GM12878 (cell line): ENCODE data around the gene EPHA7. TPM values are rescaled to one million over a fixed set of nuclear protein-coding genes. Genes with fewer than 3 reads are reported as not detected.

Source experiments
- ATAC-seq: fragments of 200-7000 bp; cut with Tn5 transposase; 3 replicates; pipeline ENCODE4 v1.9.1; 2020; ENCODE audit warnings: mild to moderate bottlenecking, moderate library complexity
- BruUV-seq: library from RNA; stranded (reverse); fragments of 400-500 nt; replicated peaks from 2 replicates; lab custom pipeline; 2021; lab: Mats Ljungman, UMichigan
- CTCF ChIA-PET: fragments of 300-600 bp; sonication (Branson Sonifier 250); formaldehyde crosslinking; extraction: SDS; loops from one replicate; lab custom pipeline; 2021; ENCODE audit warnings: inconsistent platforms; lab: Yijun Ruan, JAX
- POLR2A ChIA-PET: fragments of 350-600 bp; formaldehyde crosslinking; extraction: SDS; loops from one replicate; lab custom pipeline; 2021; ENCODE audit warnings: inconsistent platforms; lab: Charles Lee
- RAD21 ChIA-PET: fragments of 300-600 bp; sonication (Branson Sonifier 250); formaldehyde crosslinking; loops from one replicate; lab custom pipeline; 2023; ENCODE audit warnings: antibody characterized with exemption; ENCODE audit not compliant: unreplicated experiment; lab: Charles Lee
- SMC1A ChIA-PET: fragments of 300-600 bp; sonication (Branson Sonifier 250); formaldehyde crosslinking; loops from one replicate; lab custom pipeline; 2023; ENCODE audit not compliant: unreplicated experiment, uncharacterized antibody; lab: Charles Lee
- DNase-seq: peaks from one replicate; pipeline ENCODE4 v3.0.0-alpha.2; 2011; ENCODE audit warnings: low read depth, low spot score
- FAIRE-seq: peaks from 3 replicates; lab custom pipeline; 2011; peaks lifted over from hg19 to GRCh38; lab: Jason Lieb, UNC
- H2AFZ ChIP-seq: 2 replicates; pipeline ENCODE4 v1.6.0; 2011; ENCODE audit warnings: low read depth, low read length, control low read depth; ENCODE audit not compliant: control insufficient read depth
- H3K27ac ChIP-seq: 2 replicates; pipeline ENCODE4 v1.5.1; 2011; ENCODE audit warnings: control low read depth; ENCODE audit not compliant: control insufficient read depth, insufficient read depth
- H3K27me3 ChIP-seq, 2 experiments: replicated peaks in 1 of 2; 2 replicates each; pipeline versions ENCODE4 v1.6.0 to v1.6.1; 2011; ENCODE audit warnings: low read length in 1 of 2; ENCODE audit not compliant: control insufficient read depth in 2 of 2, insufficient read depth in 2 of 2
- H3K36me3 ChIP-seq, 2 experiments: 2 replicates each; pipeline ENCODE4 v1.5.1; 2011; ENCODE audit warnings: low read length in 1 of 2; ENCODE audit not compliant: control insufficient read depth in 2 of 2, insufficient read depth in 2 of 2
- H3K4me1 ChIP-seq: 2 replicates; pipeline ENCODE4 v1.6.1; 2011; ENCODE audit warnings: mild to moderate bottlenecking, low read length, moderate library complexity, mixed read lengths; ENCODE audit not compliant: control insufficient read depth, insufficient read depth
- H3K4me2 ChIP-seq: 2 replicates; pipeline ENCODE4 v1.6.0; 2011; ENCODE audit warnings: control low read depth; ENCODE audit not compliant: control insufficient read depth, insufficient read depth
- H3K4me3 ChIP-seq: fragments of 200-600 bp; sonication (generic); 2 replicates; pipeline ENCODE4 v1.5.1; 2016
- H3K79me2 ChIP-seq: 2 replicates; pipeline ENCODE4 v1.6.0; 2011; ENCODE audit warnings: low read length; ENCODE audit not compliant: control insufficient read depth, insufficient read depth
- H3K9ac ChIP-seq: 2 replicates; pipeline ENCODE4 v1.8.0; 2011; ENCODE audit warnings: low read length, control low read depth, mixed read lengths; ENCODE audit not compliant: control insufficient read depth, insufficient read depth
- H3K9me3 ChIP-seq: replicated peaks from 3 replicates; pipeline ENCODE4 v1.5.1; 2011; ENCODE audit warnings: mild to moderate bottlenecking, low read length; ENCODE audit not compliant: control insufficient read depth, insufficient read depth
- H4K20me1 ChIP-seq: 2 replicates; pipeline ENCODE4 v1.6.0; 2011; ENCODE audit not compliant: control insufficient read depth, insufficient read depth
- ASH2L ChIP-seq: fragments of 300-600, 200-600 bp; sonication (generic); IDR thresholded peaks from 2 replicates; pipeline ENCODE4 v1.6.1; 2017; ENCODE audit warnings: low read depth, mild to moderate bottlenecking, borderline replicate concordance
- DPF2 ChIP-seq: fragments of 450-650 bp; IDR thresholded peaks from 2 replicates; pipeline ENCODE4 v1.6.1; 2017; ENCODE audit warnings: mild to moderate bottlenecking
- FOXM1 ChIP-seq: IDR thresholded peaks from 2 replicates; pipeline ENCODE4 v1.6.1; 2012; ENCODE audit warnings: low read depth, mild to moderate bottlenecking, inconsistent platforms, low read length, moderate library complexity
- LARP7 ChIP-seq: fragments of 450-650 bp; IDR thresholded peaks from 2 replicates; pipeline ENCODE4 v1.6.1; 2017; ENCODE audit warnings: mild to moderate bottlenecking
- POLR2AphosphoS2 ChIP-seq: IDR thresholded peaks from 2 replicates; pipeline ENCODE4 v1.6.1; 2011; ENCODE audit warnings: low read depth, mild to moderate bottlenecking, low read length, improper control_type of control experiment, moderate library complexity
- POLR2AphosphoS5 ChIP-seq: IDR thresholded peaks from 2 replicates; pipeline ENCODE4 v1.6.1; 2011; ENCODE audit warnings: mild to moderate bottlenecking, low read length, inconsistent platforms
- SIN3A ChIP-seq: IDR thresholded peaks from 2 replicates; pipeline ENCODE4 v1.6.1; 2012; ENCODE audit warnings: low read depth, low read length, improper control_type of control experiment
- SMC3 ChIP-seq: IDR thresholded peaks from 2 replicates; pipeline ENCODE4 v1.6.1; 2011; ENCODE audit warnings: low read length, improper control_type of control experiment, borderline replicate concordance
- TARDBP ChIP-seq: IDR thresholded peaks from 2 replicates; pipeline ENCODE4 v1.6.1; 2016; ENCODE audit warnings: borderline replicate concordance
- WGBS: methylation state at CpG from one replicate; pipeline ENCODE4 v1.1.6; 2016; ENCODE audit warnings: low lambda C conversion rate; ENCODE audit not compliant: insufficient replicate concordance, insufficient coverage; ENCODE audit errors: missing lambda C conversion rate; 5-methylcytosine and 5-hydroxymethylcytosine counted together
- in situ Hi-C: fragments of 300-500 bp; cut with MboI; formaldehyde crosslinking; loops from 9 replicates; pipeline ENCODE4 v1.14.3; 2018; ENCODE audit warnings: mixed read lengths
- intact Hi-C: fragments of 100-400 bp; cut with micrococcal nuclease; formaldehyde crosslinking; loops from one replicate; pipeline ENCODE4 v1.14.2; 2022; ENCODE audit not compliant: unreplicated experiment
- polyA plus RNA-seq, 11 experiments: library from polyadenylated mRNA; depleted of rRNA in 4 of 11; unstranded in 6 of 11; stranded (reverse) in 5 of 11; fragments of >200 nt; fragmentation: Nextera tagmentation in 4 of 11; fragmentation: Illumina TruSeq in 1 of 11; extraction: Ambion mirVana in 4 of 11; extraction: Trizol in 1 of 11; gene quantifications; 1 replicate in 1 of 11; 2 replicates in 10 of 11; pipeline versions ENCODE4 v1.2.1 to v1.2.3, GENCODE V29; 2011 to 2016; ENCODE audit warnings: inconsistent platforms in 2 of 11, missing spikeins in 2 of 11, low read depth in 1 of 11
- total RNA-seq, 4 experiments: library from RNA; depleted of rRNA in 3 of 4; stranded (reverse); fragments of >200 nt in 3 of 4; fragmentation: Illumina TruSeq in 1 of 4; extraction: Trizol in 1 of 4; gene quantifications; 2 replicates each; pipeline versions ENCODE4 v1.2.1 to v1.2.3, GENCODE V29; 2013 to 2021
- TF ChIP-seq, protein P1 (sequence below): fragments of 150-350 bp; IDR thresholded peaks from 2 replicates; pipeline ENCODE4 v1.6.1; 2014; ENCODE audit warnings: mild to moderate bottlenecking, low read depth, low read length

EPHA7 gene
- total and polyA plus RNA-seq, 10 of the 15 experiments (the other 5 are each of a cell fraction or from before 2014, with no cell fraction given) = not detected

DNA sequence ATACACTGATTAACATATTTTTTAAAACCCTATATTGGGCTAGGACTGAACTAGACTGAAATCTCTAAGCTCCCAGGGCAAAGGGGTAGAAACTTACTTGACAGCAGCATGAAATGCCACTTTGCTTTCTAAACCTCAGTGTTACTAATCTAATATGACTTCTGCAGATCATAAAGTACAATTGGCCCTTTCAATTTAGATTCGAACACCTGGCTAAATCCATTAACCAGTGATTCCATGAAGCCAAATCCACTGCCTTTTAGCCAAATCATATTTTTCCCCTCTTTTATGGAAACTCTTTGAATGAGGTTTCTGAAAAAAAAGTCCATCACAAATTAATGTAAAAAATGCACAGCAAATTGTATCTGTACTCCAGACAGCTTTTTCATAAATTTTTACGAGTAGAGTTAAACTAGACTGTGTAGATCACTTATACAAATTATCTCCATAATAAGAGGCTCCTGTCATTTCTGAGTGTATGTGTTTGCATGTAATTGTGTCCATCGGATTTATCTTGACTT, 25.7 kb downstream of the EPHA7 start:
- Histone ChIP-seq H3K4me3 (no peak overlapping the region), H3K9me3 (no peaks in the 10 kb centered on the region), H3K4me2 (no peak overlapping the region), H3K36me3 (no peaks in the 10 kb centered on the region), H3K27ac (no peak overlapping the region), H3K79me2 (no peaks in the 10 kb centered on the region), H4K20me1 (no peaks in the 10 kb centered on the region), H2AFZ (no peak overlapping the region), H3K9ac (no peak overlapping the region), H3K4me1 (no peaks in the 10 kb centered on the region), H3K27me3 (no peaks in the 10 kb centered on the region)
- no peak for ATAC-seq
- no peak for DNase-seq
- no TSS peak for BruUV-seq
- in situ Hi-C loops (no loop called here), intact Hi-C loops (no loop called here)
- no peak for FAIRE-seq
- ChIA-PET POLR2A (no interaction called here), SMC1A (no interaction called here), CTCF (no interaction called here), RAD21 (no interaction called here)
- TF ChIP-seq DPF2 = no peak
- TF ChIP-seq LARP7 = no peak
- no peak for TF ChIP-seq POLR2AphosphoS2
- no peak for TF ChIP-seq FOXM1
- TF ChIP-seq POLR2AphosphoS5 = no peak
- no peak for TF ChIP-seq SIN3A
- no peak for TF ChIP-seq TARDBP
- no peak for TF ChIP-seq ASH2L
- no peak for TF ChIP-seq SMC3
- TF ChIP-seq, protein P1, sequence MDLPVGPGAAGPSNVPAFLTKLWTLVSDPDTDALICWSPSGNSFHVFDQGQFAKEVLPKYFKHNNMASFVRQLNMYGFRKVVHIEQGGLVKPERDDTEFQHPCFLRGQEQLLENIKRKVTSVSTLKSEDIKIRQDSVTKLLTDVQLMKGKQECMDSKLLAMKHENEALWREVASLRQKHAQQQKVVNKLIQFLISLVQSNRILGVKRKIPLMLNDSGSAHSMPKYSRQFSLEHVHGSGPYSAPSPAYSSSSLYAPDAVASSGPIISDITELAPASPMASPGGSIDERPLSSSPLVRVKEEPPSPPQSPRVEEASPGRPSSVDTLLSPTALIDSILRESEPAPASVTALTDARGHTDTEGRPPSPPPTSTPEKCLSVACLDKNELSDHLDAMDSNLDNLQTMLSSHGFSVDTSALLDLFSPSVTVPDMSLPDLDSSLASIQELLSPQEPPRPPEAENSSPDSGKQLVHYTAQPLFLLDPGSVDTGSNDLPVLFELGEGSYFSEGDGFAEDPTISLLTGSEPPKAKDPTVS = no peak
- WGBS = 2% methylated on average over 3 of the region's 3 CpGs
